Activated T-helper 1 cell treated with anti-CD3 and anti-CD28 coated beads, Interleukin-2, amount 50 U/mL, for 16 hours (primary cell): ENCODE measurements around the gene PCDHGB5.
"Not testable (repeated sequence)": the region's sequence is repeated elsewhere in the genome, so short reads cannot be mapped to it uniquely, and the experiment has no call there.

Source experiments
- DNase-seq, 2 donors: peaks; one replicate each; pipeline ENCODE4 v3.0.0-alpha.2; 2020; ENCODE audit warnings: low read depth in 1 of 2, low spot score in 1 of 2

The PCDHGB5 gene

GRCh38 chr5:141397756-141398551, at the start of gene PCDHGB5:
Gene PCDHGB5, plus strand, starts transcription at chr5:141397947. Its CDS starts 181 bp downstream, at chr5:141398128.
- not testable (repeated sequence) for DNase-seq

GRCh38 chr5:141349917-141350619, 47.7 kb upstream of the PCDHGB5 start, which contains the start of gene PCDHGB1:
Gene PCDHGB1, plus strand, starts transcription at chr5:141350099. Its CDS starts 162 bp downstream, at chr5:141350261.
- DNase-seq, result no peak

- no peak for DNase-seq
Observed at GRCh38 chr5:141351591-141351990, 46.2 kb upstream of the PCDHGB5 start.

- DNase-seq, result no peak
Observed at GRCh38 chr5:141354900-141355469, 42.8 kb upstream of the PCDHGB5 start, which contains the start of gene PCDHGA4. Gene PCDHGA4, plus strand, starts transcription at chr5:141355021. Its CDS starts 87 bp downstream, at chr5:141355108.

GRCh38 chr5:141355641-141356040, 42.1 kb upstream of the PCDHGB5 start:
- DNase-seq, result no peak

- DNase-seq, result no peak
Observed at GRCh38 chr5:141356133-141356532, 41.6 kb upstream of the PCDHGB5 start.

GRCh38 chr5:141356950-141357349, 40.8 kb upstream of the PCDHGB5 start:
- DNase-seq, result no peak

- no peak for DNase-seq
Observed at GRCh38 chr5:141359790-141360426, 37.8 kb upstream of the PCDHGB5 start, which contains the start of gene PCDHGB2. Gene PCDHGB2, plus strand, starts transcription at chr5:141359994. Its CDS starts 142 bp downstream, at chr5:141360136.

GRCh38 chr5:141360685-141361084, 37.1 kb upstream of the PCDHGB5 start:
- no peak for DNase-seq

- no peak for DNase-seq
Observed at GRCh38 chr5:141362719-141363118, 35.0 kb upstream of the PCDHGB5 start.

- no peak for DNase-seq
Observed at GRCh38 chr5:141363952-141364660, 33.6 kb upstream of the PCDHGB5 start, which contains the start of gene PCDHGA5. Gene PCDHGA5, plus strand, starts transcription at chr5:141364162. Its CDS starts 169 bp downstream, at chr5:141364331.

GRCh38 chr5:141366016-141366896, 31.5 kb upstream of the PCDHGB5 start:
- no peak for DNase-seq

- no peak for DNase-seq
Observed at GRCh38 chr5:141369994-141370848, 27.5 kb upstream of the PCDHGB5 start, which contains the start of gene PCDHGB3. Gene PCDHGB3, plus strand, starts transcription at chr5:141370242. Its CDS starts 153 bp downstream, at chr5:141370395.

GRCh38 chr5:141371572-141372475, 25.9 kb upstream of the PCDHGB5 start:
- DNase-seq, result no peak

GRCh38 chr5:141373673-141374317, 24.0 kb upstream of the PCDHGB5 start, which contains the start of gene PCDHGA6:
Gene PCDHGA6, plus strand, starts transcription at chr5:141373891. Its CDS starts 193 bp downstream, at chr5:141374084.
- no peak for DNase-seq

- no peak for DNase-seq
Observed at GRCh38 chr5:141374627-141375026, 23.1 kb upstream of the PCDHGB5 start.
